KOPT-K1 (cell line): Measurements from ENCODE around the gene LRRC18.

Source experiments
- H3K27ac ChIP-seq: fragments of 200-600 bp; sonication (generic); 2 replicates; pipeline ENCODE4 v1.5.1; 2016; ENCODE audit warnings: antibody characterized with exemption, mild to moderate bottlenecking, low read depth, low read length; ENCODE audit not compliant: poor library complexity, severe bottlenecking
- H3K36me3 ChIP-seq: fragments of 200-600 bp; sonication (generic); 2 replicates; pipeline ENCODE4 v1.5.1; 2017; ENCODE audit warnings: antibody characterized with exemption, mild to moderate bottlenecking, low read length, moderate library complexity; ENCODE audit not compliant: insufficient read depth
- H3K9me3 ChIP-seq: fragments of 200-600 bp; sonication (generic); 2 replicates; pipeline ENCODE4 v1.5.1; 2017; ENCODE audit warnings: antibody characterized with exemption, low read length, mild to moderate bottlenecking; ENCODE audit not compliant: insufficient read depth, poor library complexity, severe bottlenecking

LRRC18 gene

DNA sequence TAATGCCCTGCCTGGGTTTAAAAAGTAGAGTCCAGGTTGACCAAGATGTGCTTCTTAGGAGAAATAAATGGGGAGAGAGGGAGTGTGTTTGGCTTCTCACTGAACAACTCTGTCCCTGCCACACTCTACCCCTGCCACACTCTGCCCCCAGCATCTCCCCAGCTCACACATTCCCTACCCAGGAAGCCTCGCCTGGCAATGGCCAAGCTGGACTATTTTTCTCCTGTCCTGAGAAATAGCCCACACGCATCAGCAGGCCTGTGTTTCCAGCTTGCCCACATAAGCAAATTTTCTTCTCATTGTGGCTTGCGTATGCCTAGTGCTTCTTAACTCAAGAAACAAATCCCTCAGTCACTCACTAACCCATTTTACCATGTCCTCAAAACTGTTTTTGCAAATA is 1.8 kb downstream of the LRRC18 start:
- Histone ChIP-seq H3K27ac (no peak overlapping the region), H3K36me3 (no peaks in the 10 kb centered on the region), H3K9me3 (no peaks in the 10 kb centered on the region)

DNA sequence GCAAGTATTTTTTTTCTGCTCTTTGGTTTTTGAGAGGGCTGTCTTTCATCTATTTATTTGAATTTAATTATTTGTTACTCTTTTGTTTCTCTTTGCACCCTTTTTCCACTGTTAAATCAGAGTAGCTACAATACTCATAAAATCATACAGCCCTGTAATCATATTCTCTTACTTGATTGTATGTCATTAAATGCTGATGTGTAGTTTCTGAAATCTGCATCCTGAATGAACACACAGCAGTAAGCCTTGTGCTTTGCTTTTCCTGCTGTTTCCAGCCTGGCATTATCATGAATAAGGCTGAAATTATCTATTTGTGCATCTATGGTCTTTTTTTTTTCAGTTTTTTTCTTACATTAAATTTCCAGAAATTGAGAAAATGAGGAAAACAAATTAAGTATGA is 4.1 kb downstream of the LRRC18 start:
- H3K27ac ChIP-seq: no peak overlapping the region
- no peaks in the 10 kb centered on the region for H3K36me3 ChIP-seq
- no peaks in the 10 kb centered on the region for H3K9me3 ChIP-seq

GRCh38 chr10:48934672-48935501 is 4.8 kb downstream of the LRRC18 start:
- no peaks in the 10 kb centered on the region for H3K9me3 ChIP-seq
- H3K36me3 ChIP-seq: no peaks in the 10 kb centered on the region
- H3K27ac ChIP-seq: no peak overlapping the region

- no peaks in the 10 kb centered on the region for H3K9me3 ChIP-seq
- H3K36me3 ChIP-seq: no peaks in the 10 kb centered on the region
- H3K27ac ChIP-seq: no peak overlapping the region
These were observed 6.6 kb downstream of the LRRC18 start for GRCh38 chr10:48932831-48933664.

DNA sequence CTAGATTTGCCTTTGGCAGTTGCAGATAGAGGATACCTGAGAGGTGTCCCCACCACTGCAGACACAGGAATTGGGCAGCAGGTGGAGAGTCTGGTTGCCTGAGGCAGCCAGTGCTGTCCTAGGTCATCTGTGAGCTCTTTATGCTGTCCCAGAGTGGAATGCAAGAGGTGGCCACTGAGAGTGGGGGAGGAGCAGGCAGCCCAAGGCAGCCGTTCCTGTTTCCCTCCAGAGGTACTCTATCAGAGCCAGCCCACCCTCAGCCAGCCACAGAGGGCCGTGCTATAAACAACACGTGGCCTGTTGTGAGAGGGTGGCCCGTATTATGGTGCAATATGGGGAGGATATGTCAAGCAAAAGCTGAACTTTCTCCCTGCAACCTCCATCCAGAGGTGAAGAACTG is 8.5 kb downstream of the LRRC18 start:
- Histone ChIP-seq H3K27ac (no peak overlapping the region), H3K9me3 (no peaks in the 10 kb centered on the region), H3K36me3 (no peaks in the 10 kb centered on the region)

DNA sequence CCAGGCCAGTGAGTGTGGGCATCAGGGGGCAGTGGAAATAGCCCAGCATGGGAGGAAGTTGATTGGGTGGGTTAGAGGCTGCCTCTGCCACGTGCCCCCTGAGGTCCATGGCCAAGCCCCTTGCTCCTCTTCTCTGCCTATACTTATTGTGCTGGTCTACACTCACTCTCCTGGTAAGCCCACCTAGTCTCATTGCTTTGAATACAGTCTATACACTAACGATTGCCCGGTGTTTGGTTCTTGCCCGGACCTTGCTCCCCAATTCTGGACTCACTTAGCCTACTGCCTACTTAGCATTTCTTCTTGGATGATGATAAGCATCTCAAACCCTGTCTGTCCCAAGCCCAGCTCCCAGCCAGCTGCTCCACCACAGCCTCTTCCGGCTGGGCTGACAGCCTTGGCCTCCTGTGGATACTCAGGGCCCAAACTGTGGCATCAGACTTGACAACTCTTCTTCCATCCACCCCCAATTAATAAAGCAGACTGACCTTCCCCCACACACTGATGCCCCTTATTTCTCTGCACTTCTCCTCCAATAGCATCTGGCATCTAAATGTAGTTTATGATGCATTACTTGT is 10.1 kb downstream of the LRRC18 start:
- Histone ChIP-seq H3K36me3 (no peaks in the 10 kb centered on the region), H3K27ac (no peak overlapping the region), H3K9me3 (no peaks in the 10 kb centered on the region)

DNA sequence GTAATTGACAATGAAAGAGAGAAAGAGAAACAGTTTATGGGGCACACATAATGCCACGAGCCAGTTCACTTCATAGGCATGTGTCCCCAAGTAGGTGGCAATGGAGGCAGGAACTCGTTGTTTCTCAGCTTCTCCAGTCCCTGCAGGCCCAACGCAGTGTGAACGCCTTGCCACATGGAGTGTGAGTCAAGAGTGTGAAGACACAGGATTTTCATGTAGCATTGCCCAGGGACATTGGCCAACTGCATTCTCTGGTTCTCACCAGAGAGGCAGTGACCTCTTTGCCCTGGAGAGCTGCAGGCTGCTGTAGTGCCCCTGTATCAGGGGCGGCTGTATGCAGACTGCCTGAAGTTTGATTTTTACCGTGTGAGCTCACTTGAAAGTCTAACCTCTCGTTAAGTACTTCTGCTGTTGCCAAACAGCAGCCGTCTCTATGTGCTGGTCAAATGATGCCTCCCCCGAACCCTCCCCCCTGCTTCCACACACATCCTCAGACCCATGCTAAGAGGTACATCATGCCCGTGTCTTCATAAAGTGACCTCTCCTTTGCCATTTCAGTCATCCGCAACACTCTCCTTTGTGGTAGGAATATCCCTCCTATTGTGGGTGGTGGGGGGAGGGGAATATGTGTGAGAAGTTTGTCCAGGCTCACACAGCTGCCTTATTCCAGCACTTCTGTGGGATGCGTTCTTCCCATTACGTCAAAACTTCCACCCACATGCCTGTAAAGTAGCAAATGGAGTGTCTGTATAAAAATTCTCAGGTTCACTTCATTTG is 12.7 kb downstream of the LRRC18 start:
- Histone ChIP-seq H3K36me3 (no peaks in the 10 kb centered on the region), H3K9me3 (no peaks in the 10 kb centered on the region), H3K27ac (no peak overlapping the region)

DNA sequence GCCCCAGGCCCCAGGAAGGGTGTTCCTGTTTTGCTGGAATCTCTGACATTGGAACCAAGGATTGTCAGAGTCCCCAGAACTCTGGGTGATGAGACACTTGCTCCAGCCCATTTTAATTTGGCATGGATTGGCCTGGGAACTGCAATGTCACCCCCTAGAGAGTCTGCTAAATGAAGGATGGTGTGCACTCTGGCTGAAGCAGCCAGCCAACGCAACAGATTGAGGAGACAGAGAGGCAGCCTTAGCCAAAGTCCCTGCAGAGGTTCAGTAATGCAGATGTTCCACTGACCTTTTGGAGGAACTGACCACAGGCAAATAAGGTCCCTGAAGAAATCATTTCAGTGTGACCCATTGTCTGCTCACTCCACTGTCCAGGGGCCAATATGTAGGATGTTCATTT is 13.4 kb downstream of the LRRC18 start:
- Histone ChIP-seq H3K27ac (no peak overlapping the region), H3K36me3 (no peaks in the 10 kb centered on the region), H3K9me3 (no peaks in the 10 kb centered on the region)

DNA sequence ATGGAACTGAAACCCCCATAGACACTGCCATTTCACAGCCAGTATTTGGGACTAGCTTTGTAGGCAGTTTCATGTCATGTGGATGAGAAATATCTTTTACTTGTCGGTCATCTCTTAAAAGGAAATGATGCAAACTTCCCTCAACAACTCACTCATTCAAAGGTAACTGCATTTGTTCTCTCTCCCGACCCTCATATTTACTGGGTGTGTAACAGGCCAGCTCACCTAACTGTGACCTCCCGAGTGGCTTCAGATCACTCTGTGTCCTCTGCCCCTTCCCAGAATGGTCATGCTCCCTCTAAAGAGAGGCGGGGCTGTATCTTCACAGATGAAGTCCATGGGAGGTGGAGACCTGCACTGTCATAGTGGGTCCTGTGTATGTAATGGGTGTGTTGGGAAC is 14.7 kb downstream of the LRRC18 start:
- Histone ChIP-seq H3K27ac (no peak overlapping the region), H3K36me3 (no peaks in the 10 kb centered on the region), H3K9me3 (no peaks in the 10 kb centered on the region)

GRCh38 chr10:48923748-48924147 is 15.9 kb downstream of the LRRC18 start:
- no peaks in the 10 kb centered on the region for H3K9me3 ChIP-seq
- H3K27ac ChIP-seq: no peak overlapping the region

DNA sequence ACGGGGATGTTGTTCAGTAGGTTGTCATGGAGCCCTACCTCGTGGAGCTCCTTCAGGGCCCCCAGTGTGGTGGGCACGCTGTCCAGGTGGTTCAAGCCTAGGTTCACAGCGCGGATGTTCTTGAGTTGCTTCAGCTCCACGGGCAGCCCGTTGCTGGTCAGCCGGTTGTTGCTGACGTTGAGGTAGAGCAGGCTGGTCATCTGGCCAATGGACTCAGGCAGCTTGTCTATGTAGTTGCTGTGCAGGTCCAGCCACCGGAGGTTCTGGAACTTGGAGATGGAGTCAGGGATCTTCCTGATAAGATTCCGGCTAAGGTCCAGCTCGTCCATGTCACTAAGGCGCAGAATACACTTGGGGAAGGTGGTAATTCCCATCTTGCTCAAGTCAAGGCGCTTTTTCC is 26.0 kb downstream of the LRRC18 start:
- H3K27ac ChIP-seq: no peak overlapping the region
- no peaks in the 10 kb centered on the region for H3K9me3 ChIP-seq
- H3K36me3 ChIP-seq: no peaks in the 10 kb centered on the region

More at GRCh38 chr10:48923748-48924147, 15.9 kb downstream of the LRRC18 start:
- no peaks in the 10 kb centered on the region for H3K36me3 ChIP-seq

DNA sequence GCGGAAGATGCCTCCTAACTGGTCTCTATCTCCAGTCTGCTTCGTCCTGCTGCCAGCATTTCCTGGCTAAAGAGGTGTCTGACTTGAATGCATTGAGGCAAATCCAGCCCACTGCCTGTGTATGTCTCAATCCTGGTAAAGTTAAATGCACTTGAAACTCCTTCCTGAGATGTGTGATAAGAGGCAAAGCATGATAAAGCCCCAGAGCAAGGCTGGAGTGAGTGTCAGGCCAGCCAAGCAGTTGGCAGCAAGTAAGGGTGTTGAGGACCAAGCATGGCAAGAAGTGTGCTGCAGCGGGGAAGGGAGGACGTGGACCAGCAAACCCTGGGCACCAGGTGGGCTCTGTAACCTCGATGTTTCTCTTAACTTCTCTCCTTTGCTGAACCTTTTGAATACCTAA is 29.1 kb downstream of the LRRC18 start:
- H3K36me3 ChIP-seq: no peaks in the 10 kb centered on the region
- H3K9me3 ChIP-seq: no peaks in the 10 kb centered on the region
- H3K27ac ChIP-seq: no peak overlapping the region

DNA sequence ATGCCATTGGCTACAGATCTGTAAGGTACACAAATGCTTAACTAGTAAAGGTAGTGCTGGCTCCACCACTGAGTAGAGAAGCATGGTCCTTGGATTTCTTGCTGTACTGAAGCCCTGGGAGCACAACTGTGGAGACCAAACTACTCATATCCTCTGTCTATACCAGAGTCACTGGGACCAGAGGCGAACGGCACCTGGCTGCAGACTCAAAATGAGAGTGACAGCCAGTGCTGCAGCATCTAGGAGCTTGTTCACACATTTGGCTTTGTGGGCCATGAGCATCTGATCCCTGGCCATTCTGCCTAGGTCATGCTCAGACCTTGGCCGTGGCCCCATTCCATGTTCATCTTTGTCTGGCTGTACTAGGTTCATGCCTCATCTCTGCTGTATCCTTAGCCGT is 31.9 kb downstream of the LRRC18 start:
- Histone ChIP-seq H3K9me3 (no peaks in the 10 kb centered on the region), H3K36me3 (no peaks in the 10 kb centered on the region), H3K27ac (no peak overlapping the region)

- Histone ChIP-seq H3K9me3 (no peaks in the 10 kb centered on the region), H3K27ac (no peak overlapping the region), H3K36me3 (no peaks in the 10 kb centered on the region)
These were observed 32.8 kb downstream of the LRRC18 start for GRCh38 chr10:48906841-48907240.

DNA sequence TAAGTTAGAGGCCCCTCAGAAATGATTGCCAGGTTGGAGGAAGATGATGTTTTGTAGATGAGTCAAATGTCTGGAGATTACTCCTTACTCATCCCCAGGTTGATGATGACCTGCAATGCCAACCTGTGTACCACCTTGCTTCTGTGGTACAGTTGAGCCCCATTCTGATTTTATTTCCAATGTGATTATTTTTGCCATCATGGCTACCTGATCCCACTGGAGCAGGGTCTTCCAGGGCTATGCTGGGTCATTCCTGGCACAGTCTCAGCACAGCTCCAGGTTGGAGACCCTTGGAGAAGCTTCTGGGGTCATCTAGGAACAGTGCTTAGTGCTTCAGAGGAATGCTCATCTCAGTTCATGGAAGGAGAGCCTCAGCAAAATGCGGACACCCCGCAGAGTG is 34.3 kb downstream of the LRRC18 start:
- Histone ChIP-seq H3K36me3 (no peaks in the 10 kb centered on the region), H3K27ac (no peak overlapping the region), H3K9me3 (no peaks in the 10 kb centered on the region)
